Right renal pelvis (tissue), 4 donors: Measurements from ENCODE around the gene BCL7A. TPM values are rescaled to one million over a fixed set of nuclear protein-coding genes. Genes with fewer than 3 reads are reported as not detected.
"Not testable (repeated sequence)": the region's sequence is repeated elsewhere in the genome, so short reads cannot be mapped to it uniquely, and the experiment has no call there.

Experiments used
- DNase-seq, 4 donors: peaks; one replicate each; pipeline ENCODE4 v3.0.0-alpha.2; 2013; ENCODE audit warnings: low read depth in 4 of 4, low spot score in 3 of 4, missing footprints in 1 of 4
- polyA plus RNA-seq, 4 donors: library from polyadenylated mRNA; unstranded; fragments of 120-200 nt; gene quantifications; one replicate each; pipeline ENCODE4 v1.2.1, GENCODE V29; 2013; ENCODE audit not compliant: insufficient read length in 4 of 4

The BCL7A gene
- polyA plus RNA-seq, 4 donors: 34.0 to 39.7 (median 37.6) TPM

DNA sequence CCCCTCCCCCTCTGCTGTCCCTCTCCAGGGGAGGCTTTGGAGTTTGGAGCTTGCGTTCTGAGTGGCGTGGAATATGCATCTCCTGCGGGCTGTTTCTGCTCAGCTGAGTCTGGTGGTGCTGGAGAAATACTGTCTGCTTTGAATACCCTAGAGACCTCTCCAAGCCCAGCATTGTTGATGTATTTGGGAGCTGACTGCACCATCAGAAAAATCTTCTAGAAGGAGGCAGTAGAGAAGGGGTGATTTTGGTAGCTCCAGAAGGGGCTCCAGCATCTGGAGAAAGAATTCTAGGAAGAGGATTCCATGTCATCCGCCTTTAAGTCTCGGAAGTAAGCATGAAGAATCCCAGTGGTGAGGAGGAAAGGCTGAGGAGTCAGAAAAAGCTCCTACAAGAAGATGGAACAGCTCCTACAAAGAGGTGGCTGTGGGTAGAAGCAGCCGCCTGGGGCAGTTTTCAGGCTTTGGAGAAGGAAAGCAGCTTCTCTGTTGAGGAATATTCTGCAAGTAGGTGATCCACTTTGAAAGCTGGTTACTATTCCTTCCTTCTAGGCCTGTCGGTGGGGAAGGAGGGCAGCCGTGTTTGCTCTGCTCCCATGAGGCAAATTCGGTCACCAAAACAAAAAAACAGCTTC lies 66.6 kb downstream of the BCL7A start:
- DNase-seq: no peak

DNA sequence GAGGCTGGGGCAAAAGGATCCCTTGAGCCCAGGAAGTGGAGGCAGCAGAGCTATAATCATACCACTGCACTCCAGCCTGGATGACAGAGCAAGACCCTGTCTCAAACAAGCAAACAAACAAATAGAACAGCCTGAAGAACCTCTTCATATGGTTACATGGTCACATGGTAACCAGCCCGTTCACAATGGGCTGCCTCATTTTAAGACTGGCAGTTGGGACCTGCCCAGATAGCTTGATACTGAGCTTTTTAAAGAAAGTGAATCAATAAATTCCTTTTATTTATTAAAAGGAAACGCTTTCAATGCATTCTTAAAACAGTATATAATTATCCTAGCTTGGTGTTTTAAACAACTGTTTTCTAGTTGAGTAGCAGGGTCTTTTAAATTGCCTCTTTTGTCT lies 67.4 kb downstream of the BCL7A start:
- DNase-seq: no peak

DNA sequence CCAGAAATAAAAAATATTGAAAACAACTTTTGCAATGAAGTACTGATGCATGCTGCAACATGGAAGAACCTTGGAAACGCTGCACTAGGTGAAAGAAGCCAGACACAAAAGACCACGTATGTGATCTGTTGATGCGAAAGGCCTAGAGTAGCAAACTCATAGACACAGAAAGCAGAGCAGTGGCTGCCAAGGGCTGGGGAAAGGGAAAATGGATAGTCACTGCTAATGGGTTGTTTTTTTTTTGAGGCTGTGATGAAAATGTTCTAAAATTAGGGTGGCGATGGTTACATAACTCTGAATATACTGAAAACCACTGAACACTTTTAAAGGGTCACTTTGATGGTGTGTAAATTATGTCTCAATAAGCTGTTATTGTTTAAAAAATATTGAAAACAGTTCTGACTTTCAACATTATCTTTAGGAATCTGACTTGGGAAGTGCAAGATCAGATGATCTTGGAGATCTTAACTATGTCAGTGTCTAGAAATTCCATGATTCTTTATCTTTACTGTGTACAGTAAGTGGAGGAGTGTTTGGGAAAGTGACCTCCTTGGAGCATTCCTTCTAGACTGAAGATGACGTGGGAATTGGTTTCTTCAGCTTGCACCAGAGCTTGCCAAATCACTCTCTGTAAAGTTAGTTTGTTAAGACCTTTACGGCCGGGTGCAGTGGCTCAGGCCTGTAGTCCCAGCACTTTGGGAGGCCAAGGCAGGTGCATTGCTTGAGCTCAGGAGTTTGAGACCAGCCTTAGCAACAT lies 69.3 kb downstream of the BCL7A start:
- DNase-seq: no peak

DNA sequence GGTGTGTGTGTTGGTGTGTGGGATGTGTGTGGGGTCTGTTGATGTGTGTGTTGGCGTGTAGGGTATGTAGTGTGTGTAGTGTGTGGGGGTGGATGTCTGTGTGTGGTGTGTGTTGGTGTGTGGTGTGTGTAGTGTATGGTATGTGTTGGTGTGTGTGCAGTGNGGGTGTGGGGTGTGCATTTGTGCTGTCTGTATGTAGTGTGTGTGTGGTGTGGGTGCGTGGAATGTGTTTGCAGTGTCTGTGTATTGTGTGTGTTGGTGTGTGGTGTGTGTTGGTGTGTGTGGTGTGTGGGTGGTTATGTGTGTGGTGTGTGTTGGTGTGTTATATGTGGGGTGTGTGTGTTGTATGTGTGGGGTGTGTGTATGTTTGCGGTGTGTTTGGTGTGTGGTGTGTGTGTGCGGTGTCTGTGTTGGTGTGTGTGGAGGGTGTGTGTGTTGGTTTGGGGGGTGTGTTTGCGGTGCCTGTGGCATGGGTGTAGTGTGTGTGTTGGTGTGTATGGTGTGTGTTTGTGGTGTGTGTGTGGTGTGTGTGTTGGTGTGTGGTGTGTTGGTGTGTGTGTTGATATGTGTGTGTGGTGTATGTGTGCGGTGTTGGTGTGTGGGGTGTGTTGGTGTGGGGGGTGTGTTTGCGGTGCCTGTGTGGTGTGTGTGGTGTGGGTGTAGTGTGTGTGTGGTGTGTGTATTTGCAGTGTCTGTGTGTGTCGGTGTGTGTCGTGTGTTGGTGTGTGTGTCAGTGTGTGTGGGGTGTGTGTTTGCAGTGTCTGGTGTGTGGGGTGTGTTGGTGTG lies 71.6 kb downstream of the BCL7A start:
- DNase-seq: no peak

DNA sequence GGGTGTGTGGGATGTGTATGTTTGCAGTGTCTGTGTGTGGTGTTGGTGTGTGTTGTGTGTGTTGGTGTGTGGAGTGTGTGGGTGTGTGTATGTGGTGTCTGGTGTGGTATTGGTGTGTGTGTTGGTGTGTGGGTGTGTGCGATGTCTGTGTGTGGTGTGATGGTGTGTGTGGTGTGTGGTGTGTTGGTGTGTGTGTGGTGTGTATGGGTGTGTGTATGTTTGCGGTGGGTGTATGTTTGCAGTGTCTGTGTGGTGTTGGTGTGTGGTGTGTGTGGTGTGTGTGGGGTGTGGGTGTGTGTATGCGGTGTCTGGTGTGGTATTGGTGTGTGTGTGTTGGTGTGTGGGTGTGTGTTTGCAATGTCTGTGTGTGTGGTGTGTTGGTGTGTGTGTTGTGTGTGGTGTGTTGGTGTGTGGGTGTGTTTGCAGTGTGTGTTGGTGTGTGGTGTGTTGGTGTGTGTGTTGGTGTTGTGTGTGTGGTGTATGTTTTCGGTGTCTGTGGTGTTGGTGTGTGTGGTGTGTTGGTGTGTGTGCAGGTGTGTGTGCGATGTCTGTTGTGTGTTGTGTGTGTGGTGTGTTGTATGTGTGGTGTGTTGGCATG lies 72.6 kb downstream of the BCL7A start:
- DNase-seq: no peak

DNA sequence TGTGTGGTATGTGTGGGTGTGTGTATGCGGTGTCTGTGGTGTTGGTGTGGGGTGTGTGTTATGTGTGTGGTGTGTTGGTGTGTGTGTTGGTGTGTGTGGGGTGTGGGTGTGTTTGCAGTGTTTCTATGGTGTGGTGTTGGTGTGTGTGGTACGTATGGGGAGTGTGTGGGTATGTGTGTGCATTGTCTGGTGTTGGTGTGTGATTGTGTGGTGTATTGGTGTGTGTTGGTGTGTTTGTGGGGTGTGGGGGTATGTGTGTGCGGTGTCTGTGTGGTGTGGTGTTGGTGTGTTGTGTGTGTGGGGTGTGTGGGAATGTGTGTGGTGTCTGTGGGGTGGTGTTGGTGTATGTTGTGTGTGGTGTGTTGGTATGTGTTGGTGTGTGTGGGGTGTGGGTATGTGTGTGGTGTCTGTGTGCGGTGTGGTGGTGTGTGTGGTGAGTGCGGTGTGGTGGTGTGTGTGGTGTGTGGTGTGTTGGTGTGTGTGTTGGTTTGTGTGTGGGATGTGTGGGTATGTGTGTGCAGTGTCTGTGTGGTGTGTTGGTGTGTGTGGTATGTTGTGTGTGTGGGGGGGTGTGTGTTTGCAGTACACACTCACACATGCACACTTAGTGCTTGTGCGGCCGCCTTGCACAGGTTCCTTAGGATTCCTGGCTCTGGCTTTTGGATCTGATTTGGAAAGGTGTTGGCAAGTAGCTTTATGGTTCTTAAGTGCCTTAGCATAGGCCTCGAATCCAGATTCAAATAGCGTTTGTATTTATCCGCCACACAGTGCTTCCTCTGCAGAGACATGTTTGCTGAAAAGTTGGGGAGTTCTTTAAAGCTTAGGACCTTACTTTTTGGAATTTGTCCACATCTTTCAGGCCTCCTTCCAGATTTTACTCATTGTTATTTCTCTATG lies 73.3 kb downstream of the BCL7A start:
- no peak for DNase-seq

DNA sequence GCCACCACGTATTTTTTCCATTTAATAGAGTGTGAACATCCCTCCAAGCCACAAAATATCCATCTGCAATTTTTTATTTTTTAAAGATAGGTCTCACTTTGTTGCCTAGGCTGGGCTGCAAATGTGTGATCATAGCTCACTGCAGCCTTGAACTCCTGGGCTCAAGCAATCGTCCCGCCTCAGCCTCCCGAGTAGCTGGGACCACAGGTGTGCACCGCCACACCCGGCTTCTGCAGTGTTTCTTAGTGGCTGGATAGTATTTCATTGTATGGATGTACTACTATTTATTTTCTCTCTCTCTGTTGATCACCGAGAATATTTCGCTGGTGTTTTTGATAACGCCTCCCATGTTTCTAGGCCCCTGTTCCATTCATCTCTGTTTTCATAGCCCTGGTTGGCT lies 74.3 kb downstream of the BCL7A start:
- no peak for DNase-seq

DNA sequence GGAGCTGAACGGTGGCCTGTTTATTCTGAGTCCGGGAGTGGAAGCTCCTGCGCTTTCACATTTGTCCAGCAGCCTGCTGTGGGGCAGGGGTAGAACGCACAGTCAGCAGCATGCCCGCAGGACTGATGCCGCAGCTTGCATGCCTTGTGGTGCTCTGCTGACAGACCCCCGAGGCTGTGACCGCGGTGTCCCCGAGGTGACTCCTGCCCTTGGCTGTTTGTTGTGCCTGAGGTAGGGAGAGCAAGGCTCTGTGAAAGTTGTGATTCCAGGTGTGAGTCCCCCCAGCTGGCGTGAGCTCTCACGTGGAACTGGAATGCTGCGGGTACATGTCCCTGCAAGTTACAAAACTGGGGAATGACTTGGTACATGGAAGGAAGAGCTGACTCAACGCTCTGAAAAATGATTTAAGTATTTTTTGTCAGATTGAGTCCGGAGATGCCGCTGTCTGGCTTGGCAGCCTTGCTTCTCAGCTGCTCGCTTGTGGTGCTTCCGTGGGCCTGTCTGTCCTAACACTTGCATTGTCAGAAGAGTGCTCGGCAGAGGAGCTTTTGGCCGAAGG lies 75.0 kb downstream of the BCL7A start:
- no peak for DNase-seq

DNA sequence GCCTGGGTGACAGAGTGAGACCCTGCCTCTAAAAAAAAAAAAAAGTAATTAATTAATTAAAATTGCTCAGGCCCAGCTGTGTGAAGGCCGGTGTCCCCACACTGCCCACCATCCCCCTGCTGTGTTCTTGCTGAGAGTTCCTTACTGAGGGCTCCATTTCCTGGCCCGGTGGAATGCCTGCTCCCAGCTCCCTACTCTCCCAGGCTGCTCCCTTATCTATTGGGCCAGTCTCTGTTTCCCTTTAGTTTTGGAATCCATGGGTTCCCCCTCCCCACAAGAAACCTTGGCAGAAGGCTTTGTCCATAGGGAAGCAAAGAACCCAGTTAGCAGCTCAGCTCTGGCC lies 75.9 kb downstream of the BCL7A start:
- DNase-seq: no peak

DNA sequence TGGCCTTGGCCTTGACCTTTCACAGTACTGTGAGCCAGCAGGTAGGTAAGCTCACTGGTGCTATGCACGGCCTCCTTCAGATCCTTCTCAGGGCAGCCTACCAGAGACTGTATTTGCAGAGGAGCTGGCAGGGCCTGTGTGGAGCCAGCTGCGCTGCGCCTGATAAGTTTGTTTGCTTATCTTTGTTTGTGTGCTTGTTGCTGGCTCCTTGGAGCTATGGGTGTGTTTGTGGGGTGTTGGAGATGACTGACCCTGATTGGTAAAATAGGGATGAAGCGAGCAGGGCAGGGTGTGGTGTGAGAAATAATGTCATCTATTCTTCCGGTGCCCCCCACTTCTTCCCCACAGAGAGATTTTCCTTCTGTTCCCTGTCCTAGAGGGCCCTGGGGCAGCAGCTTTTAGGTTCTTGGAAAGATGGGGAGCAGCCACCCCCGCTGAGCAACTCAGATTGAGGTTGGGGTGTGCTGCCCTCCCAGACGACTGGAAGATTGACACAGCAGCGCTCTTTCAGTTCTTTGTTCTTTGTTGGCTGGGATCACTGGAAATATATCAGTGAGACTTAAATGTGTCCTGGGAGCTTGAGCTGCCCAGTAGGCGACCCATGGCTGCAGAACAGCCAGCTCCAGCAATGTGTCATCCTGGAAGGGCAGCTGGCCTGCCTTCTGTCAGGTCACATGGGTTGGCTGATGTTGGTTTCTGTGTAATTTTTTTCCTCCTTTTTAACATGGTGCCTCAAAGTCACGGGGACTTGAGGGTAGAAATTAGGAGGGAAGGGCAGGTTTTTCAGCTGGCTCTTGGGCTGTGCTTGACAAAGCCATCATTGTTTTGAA lies 76.5 kb downstream of the BCL7A start:
- DNase-seq: no peak

DNA sequence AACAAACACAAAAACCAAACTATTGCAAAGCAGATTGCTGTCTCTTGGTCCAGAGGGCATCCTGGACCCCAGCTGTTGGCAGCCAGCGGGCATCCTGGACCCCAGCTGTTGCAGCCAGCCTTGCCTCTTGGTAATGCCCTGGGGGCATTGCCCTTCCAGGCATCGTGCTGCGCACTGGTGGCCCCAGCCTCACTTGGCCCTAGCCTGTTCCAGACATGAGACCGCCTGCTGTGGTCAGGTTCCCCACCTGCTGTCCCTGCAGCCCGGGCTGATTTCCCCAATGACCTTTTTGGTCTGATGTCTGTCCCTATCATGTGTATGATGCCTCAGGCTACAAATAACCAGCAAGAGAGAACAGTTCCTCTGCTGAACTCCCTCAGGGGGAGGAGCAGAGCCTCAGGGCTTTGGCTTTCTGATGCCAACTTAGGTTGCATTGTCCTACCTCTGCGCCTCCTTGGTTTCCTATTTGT lies 77.6 kb downstream of the BCL7A start:
- DNase-seq: no peak

DNA sequence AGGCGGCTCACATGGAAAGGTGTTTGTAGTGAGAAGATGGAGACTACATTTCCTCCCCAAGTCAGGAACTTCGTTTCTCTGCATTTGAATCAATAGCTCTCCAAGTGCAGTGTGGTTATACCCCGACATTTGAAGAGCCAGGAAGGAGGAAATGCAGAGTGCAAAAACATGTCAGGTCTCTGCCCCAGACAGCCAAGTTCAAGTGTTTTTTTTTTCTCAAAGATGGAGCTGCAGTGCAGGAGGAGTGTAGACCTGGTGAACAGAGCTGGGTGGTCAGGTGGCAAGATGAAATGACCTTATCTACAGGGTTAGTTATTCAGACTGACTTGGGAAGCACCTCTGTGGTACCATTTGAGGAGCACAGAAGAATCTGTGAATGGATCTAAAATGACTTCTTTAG lies 78.2 kb downstream of the BCL7A start:
- no peak for DNase-seq

DNA sequence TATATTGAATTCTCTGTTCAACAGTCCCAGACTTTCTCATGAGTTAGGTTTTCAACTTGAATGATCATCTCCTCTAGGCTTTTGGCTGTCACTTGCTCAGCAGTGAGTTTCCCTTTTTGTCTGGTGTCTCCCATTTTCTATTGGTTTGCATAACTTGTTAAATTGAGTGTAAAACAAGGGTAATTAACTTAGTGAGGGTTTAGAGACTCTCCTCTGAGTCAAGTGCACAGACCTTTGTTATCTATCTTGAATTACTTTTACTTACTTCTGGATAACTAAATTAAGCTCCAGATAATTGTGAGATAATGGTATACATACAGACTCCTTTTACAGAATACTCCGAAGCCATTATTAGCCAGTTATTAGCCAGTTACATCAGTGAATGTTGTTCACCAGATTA lies 78.9 kb downstream of the BCL7A start:
- DNase-seq: no peak

DNA sequence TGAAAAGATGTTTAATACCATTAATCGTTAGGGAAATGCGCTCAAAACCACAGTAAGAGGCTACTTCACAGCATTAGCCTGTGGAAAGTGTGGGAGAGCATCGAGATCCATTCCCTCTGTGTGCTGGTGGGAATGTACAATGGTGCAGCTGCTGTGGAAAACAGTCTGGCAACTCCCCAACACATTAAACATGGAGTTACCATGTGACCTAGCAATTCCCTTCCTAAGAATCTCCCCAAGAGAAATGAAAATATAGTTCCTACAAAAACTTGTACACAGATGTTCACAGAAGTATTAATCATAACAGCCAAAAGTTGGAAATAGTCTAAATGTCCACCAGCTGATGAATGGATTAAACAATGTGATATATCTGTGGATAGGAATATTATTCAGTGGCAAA lies 80.6 kb downstream of the BCL7A start:
- no peak for DNase-seq

DNA sequence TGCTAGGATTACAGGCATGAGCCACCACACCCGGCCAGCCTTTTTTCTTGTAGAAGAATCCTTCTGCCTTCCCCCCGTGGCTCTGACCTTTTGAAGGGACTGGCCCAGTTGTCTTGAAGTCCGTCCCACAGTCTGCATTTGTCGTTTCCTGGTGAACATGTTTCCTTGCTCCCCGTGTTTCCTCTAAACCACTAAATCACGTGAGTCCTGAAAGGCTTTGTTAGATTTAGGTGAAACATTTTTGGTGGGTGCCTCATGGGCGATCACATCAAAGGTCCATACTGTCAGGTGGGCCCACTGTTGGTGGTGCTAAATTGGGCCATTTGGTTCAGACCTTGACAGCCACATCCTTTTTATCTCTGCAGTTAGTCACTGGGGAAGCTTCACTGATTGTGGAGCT lies 83.2 kb downstream of the BCL7A start:
- DNase-seq: no peak

DNA sequence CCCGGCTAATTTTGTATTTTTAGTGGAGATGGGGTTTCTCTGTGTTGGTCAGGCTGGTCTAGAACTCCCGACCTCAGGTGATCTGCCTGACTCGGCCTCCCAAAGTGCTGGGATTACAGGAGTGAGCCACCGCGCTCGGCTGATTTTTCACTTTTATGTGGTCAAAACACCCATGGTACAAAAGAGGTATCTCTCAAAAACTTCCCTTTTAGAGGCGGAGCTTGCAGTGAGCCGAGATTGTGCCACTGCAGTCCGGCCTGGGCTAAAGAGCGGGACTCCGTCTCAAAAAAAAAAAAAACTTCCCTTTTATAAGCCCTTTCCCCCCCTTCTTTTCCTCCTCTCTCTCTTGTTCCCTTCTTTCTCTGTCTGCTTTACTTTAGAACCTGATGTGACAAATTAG lies 83.8 kb downstream of the BCL7A start:
- not testable (repeated sequence) for DNase-seq

DNA sequence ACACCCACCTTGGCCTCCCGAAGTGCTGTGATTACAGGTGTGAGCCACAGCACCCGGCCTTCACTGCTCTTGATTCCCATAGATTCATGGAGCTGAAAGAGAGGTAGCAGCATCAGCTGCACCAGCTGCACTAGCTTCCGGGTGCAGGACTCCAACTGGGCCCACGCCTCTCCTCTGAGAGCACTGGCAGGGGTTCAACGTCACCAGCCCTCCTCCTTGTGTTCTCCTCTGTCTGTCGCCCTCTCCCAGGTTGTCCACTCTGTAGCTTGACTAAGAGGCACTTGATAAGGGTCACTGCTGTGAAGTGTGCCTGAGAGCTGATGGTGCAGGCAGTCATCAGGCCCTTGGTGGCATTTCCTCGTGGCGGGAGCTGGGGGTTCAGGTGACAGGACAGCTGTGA lies 85.2 kb downstream of the BCL7A start:
- DNase-seq: no peak

DNA sequence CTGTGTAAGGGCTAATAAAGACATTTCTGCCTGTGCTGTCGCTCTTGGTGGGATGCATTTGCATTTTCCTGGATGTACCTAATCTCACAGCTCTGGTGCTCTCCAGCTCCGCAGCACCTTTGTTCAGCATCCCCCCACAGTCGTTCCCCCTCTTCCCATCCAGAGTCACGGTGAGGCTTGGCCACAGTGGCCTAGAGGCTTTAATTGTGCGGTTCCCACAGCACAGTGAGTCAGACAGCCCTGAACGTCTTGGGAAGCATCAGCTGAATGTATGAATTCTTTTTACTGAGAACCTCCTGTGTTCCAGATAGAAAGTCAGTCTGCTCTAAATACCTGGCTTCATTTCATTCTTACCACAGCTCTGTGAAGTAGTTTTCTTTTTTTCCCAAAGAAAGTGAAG lies 85.6 kb downstream of the BCL7A start:
- DNase-seq: no peak

DNA sequence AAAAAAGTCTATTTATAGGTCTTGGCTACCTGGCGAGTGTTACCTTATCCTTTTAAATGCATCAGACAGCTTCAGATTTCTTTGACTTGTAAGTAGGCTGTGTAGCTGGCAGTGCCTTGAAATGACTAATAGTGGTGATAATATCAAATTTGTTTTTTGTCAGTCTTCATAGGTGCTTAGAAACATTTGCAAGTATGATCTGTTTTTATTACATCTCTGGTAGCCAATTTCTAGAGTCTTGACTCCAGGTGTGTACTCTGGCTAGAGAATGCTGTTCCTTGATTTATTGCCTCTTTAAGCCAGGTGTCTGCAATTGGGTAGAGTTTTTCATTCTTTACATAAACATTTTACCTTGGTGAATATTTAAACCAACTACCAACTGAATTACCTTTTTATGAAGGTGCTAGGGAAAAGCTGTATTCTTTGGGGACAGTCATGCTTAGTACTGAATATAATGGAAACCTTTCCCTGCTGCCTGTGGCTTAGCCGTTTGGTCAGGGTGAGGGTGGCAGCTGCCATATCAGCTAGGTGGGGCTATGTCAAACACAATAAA lies 89.5 kb downstream of the BCL7A start:
- no peak for DNase-seq
